NCI-H2171 (cell line): Measurements from ENCODE around the gene LRRC19.
A peak's percentile ranks its signal among the peaks of the same experiment; 100 is the strongest.

Source experiments
- DNase-seq: peaks from one replicate; lab custom pipeline; 2025; lab: John Stamatoyannopoulos, UW

The LRRC19 gene

DNA sequence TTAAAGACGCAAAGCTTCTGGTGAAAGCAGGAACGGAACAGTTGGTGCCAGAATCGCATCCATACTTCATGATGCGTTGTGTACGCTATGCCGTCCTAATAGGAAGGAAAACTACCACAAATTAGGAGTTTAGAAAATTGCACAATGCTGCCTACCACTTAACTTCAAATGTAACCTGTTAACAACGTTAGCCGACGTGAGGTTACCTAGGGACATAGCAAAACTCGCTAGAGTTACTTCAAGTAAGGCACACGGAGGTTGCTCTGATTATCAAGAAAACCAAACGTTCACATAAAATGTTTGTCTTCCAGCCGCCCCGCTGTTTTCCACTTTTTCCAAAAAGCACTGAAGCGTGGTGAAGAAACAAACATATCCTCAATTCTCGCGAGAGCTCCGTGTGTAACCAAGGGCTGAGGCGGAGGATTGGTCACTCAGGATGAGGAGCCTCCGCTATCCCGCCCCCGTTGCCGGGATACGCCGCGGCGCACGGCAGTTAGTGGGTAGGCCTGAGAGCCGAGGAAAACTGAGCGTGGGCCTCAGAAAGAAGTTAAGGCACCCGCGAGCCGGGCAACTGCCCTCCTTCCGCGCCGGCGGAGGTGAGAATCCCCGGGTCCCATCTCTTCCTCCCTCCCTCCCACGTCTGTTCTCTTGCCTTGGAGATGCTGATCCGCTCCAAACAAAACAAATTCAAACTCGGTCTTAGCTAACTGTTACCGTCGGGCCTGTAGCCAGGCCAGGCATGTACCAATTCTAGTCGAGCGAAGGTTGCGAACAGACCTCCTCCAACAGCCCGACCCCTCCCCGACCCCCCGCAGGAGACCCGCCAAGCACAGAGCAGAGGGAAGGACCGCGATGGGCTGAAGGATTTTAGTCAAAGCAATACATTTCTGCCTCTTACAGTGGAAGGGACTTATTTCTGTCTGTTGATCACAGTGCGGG, 49.3 kb downstream of the LRRC19 start, which contains the start of gene IFT74:
IFT74 (plus strand) TSS at position 492 of the 939 bp plus-strand sequence. CDS start 5,556 bp downstream, outside the sequence.
- peak; percentile 90 for DNase-seq

DNA sequence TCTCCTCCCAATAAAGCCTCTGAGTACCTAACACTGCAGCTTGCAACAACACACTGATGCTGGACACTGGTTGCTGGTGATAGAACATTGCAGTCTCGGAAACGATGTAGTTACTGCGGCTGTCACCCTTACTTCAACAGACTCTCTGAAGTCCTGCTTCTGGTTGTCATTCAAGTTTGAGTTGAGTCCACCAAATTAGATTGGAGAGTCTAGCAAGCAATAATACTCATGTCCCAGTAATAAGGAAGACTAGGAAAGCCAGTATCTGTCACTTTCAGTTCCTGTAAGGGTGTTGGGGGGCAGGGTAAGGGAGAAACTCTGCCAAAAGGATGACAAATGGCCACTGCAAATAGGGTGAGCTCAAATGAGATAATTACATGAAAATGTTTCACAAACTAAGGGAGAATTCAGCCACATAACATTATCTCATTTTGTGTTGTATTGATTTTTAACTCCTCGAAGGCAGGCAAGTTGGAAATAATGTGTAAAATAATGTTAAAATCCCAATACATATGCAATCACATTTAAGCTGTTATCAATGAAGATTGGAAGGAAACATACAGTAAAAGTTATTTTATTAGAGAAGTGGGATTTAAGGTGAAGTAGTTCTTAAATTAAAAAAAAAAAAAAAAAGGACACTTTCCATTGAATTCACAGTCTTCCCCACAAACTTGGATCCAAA, 50.1 kb downstream of the LRRC19 start:
- DNase-seq = no peak

DNA sequence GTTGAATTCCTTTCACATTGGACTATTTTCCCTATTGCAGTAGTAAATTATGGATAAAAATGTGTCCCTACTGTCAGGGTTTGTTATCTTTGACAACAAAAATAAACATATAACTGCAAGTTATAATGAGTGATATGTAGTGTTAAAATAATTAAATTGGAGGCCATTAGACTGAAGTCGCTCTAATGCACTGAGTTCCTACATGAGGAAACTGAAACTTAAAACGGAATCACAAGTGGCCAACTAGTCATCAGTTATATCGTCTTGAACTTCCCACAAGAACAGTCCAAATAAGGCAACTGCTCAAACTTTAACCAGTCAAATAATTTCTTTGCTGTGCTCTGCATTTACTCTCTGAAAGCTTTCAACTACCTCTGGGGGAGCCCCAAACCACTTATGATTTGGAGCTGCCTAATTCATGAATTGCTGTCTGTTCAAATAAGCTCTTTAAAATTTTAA, 51.4 kb downstream of the LRRC19 start:
- DNase-seq = no peak

DNA sequence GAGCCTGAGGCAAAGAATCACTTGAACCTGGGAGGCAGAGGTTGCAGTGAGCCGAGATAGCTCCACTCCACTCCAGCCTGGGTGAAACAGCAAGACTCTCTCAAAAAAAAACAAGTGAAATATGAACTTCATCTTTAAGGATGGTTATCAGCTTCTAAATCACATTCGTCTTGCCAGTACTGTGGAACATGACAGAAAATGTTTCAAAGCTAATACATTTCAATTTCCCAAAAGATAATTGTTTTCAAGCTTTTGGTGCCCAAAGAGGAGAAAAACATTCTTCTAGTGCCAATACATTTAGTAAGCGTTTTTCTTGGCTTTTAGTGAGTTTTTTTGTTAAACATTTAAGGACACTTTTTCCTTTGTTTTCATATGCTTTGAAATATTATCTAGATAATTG, 53.7 kb downstream of the LRRC19 start:
- DNase-seq = no peak

DNA sequence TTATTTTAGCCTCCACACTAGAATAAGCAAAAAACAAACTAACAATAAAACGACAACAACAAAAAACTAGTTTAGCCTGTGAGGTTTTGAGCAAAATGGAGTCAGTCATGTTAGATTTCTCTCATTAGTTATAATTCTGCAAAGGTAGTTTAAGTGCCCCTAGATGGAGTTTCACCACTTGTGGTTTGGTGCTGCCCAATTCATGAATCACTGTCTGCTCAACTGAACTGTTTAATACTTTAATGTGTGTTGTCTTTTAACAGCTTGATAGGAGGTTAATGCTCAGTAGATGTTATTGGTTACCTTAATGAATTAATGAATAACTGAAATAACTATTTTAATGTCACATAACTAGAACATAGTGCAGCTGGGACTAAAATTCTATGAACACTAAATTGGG, 55.0 kb downstream of the LRRC19 start:
- no peak for DNase-seq

DNA sequence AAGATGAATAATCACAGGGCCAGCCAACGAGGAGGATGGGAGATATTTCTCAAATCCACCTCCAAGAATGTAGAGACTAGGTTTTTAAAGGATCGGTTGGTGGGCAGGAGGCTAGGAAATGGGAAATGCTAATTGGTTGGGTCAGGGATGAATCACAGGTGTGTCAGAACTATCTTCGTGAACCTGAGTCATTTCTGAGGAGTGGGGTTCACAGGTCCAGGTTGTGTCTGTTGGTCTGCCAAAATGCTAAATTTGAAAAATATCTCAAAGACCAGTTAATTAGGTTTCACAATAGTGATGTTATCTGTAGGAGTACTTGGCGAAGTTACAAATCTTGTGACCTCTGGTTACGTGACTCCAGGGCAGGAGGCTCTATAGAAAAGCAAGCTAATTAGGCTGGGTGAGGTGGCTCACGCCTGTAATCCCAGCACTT, 55.8 kb downstream of the LRRC19 start:
- no peak for DNase-seq

DNA sequence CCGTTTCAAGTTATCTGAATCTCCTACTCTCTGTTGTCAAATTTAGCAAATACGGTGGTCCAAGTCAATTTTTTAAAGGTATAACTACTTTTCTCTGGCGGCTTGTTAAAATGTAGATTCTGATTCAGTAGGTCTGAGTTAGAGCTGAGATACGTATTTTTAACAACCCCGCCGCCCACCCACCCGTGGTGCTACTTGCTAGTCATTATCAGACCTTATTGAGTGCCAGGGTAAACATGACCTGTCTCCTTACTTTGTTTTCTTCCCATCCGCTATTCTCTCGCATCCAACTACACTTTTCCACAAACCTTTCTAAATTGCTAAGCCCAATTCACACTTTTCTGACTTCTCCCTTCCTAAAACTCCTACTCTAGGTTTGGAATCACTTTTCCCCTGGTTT, 57.7 kb downstream of the LRRC19 start:
- DNase-seq = no peak

DNA sequence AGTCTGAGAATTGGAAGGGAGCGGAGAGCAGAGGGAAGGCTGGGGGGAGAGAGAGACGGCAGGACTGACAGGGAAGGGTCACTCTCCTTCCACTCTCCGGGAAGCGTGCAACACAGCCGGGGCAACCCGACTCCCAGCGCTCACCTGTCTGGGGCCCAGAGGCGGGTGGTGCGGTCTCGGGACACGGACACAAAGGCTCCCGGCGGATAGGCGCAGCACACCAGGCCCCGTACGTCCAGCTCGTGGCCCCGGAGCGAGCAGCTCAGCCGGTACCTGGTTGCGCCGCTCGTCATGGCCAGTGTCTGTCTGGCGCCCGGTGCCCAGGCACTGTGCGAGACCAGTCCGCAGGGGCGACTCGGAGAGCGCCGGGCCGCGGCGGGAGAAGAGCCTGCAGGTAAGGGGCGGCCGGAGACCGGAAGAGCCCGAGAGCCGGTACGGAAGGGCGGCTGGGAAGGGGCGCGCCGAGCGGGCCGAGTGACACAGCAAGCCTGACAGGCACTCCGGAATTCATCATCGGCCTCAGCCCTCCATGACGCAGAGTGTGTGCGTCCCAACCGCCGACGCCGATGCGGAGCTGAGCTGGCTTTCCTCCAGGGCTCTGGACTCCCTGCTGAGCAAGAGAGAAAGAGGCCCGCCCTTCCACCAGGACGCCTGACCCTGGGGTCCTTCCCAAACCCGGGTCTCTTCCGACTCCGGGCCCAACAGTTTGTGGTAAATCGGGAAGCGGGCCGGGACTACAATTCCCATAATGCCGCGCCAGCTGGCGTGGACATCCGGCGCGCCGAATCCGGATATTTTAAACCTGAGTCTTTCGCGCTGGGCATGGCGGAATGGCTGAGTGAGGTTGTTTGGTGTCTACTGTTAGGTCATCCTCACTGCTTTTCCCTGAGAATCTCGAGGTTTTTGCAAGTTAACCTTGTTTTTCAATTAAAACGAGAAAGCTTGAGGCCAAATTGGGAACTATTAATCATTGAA, 58.4 kb downstream of the LRRC19 start, which contains the start of gene PLAA:
PLAA (minus strand) TSS at position 490 of the 975 bp plus-strand sequence; CDS start at position 293, 197 bp downstream.
- peak; percentile 85 for DNase-seq

DNA sequence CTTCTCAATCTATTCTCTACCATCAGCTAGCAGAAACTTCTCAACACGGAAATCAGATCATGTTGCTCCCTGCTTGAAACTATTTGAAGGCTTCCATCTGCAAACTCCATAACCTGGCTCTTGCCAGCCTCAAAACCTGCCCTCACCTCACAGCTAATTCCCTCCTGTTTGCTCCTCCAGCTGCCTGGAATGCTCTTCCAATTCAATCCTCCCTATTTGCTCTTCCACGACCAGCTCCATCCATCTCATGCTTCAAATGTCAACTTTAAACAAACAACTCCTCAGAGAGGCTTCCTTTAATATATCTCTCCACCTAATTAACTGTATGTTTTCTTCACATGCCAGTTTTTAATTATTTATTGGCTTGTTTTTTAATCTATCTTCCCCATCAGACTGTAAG, 59.9 kb downstream of the LRRC19 start:
- no peak for DNase-seq
